Left lung (tissue), 10 donors: ENCODE data around the gene EFHB. TPM values are rescaled to one million over a fixed set of nuclear protein-coding genes. Genes with fewer than 3 reads are reported as not detected.

Experiments used
- ATAC-seq: fragments of 200-7000 bp; cut with Tn5 transposase; one replicate; pipeline ENCODE4 v1.9.1; 2020; ENCODE audit warnings: moderate library complexity
- DNase-seq, 4 donors: peaks; one replicate each; pipeline ENCODE4 v3.0.0-alpha.2; 2013 to 2020
- H3K27ac ChIP-seq, 2 donors: fragments of 200-600 bp; sonication (generic) in 1 of 2; one replicate each; pipeline versions ENCODE4 v1.5.0 to v1.8.0; 2020 to 2021
- H3K27me3 ChIP-seq, 2 donors: fragments of 200-600 bp; sonication (generic) in 1 of 2; one replicate each; pipeline versions ENCODE4 v1.5.0 to v1.8.0; 2020 to 2021
- H3K36me3 ChIP-seq, 2 donors: fragments of 200-600 bp; sonication (generic) in 1 of 2; one replicate each; pipeline versions ENCODE4 v1.5.0 to v1.8.0; 2020 to 2021
- H3K4me1 ChIP-seq, 2 donors: fragments of 200-600 bp; one replicate each; pipeline ENCODE4 v1.8.0; 2021
- H3K4me3 ChIP-seq, 2 donors: fragments of 200-600 bp; sonication (generic) in 1 of 2; one replicate each; pipeline versions ENCODE4 v1.5.0 to v1.8.0; 2020 to 2021; ENCODE audit warnings: mild to moderate bottlenecking in 1 of 2
- H3K9me3 ChIP-seq, 2 donors: fragments of 200-600 bp; sonication (generic) in 1 of 2; one replicate each; pipeline versions ENCODE4 v1.5.0 to v1.8.0; 2020 to 2021
- intact Hi-C, 2 donors: fragments of 100-400 bp; cut with DNase I; formaldehyde crosslinking; loops; one replicate each; pipeline versions ENCODE4 v1.11.2 to v1.14.2; 2022
- polyA plus RNA-seq, 6 donors: library from polyadenylated mRNA; unstranded; fragments of 120-200 nt; gene quantifications; one replicate each; pipeline ENCODE4 v1.2.1, GENCODE V29; 2013; ENCODE audit not compliant: insufficient read length in 6 of 6
- total RNA-seq, 2 donors: library from RNA; stranded (reverse); fragmentation: NEBNext Ultra II Directional; extraction: Animal tissue kit (Norgen Biotek cat#: 25700); gene quantifications; one replicate each; pipeline ENCODE4 v1.2.1, GENCODE V29; 2021
- TF ChIP-seq, protein P1 (sequence below), 2 donors: fragments of 200-600 bp; sonication (generic) in 1 of 2; IDR thresholded peaks; one replicate each; pipeline versions ENCODE4 v1.5.0 to v1.8.0; 2021; ENCODE audit warnings: antibody characterized with exemption in 2 of 2
- donor health status: DM: no; HTN: yes; CAD: no.
- donor health status: DM: no; HTN: no; CAD: no.

The EFHB gene
- total and polyA plus RNA-seq, 8 donors = 0.80 to 6.8 (median 2.8) TPM; not detected in 1

- H3K27me3 ChIP-seq = peaks cover 0 to 7% of the 10 kb centered on the region in 2 donors
- TF ChIP-seq, protein P1, sequence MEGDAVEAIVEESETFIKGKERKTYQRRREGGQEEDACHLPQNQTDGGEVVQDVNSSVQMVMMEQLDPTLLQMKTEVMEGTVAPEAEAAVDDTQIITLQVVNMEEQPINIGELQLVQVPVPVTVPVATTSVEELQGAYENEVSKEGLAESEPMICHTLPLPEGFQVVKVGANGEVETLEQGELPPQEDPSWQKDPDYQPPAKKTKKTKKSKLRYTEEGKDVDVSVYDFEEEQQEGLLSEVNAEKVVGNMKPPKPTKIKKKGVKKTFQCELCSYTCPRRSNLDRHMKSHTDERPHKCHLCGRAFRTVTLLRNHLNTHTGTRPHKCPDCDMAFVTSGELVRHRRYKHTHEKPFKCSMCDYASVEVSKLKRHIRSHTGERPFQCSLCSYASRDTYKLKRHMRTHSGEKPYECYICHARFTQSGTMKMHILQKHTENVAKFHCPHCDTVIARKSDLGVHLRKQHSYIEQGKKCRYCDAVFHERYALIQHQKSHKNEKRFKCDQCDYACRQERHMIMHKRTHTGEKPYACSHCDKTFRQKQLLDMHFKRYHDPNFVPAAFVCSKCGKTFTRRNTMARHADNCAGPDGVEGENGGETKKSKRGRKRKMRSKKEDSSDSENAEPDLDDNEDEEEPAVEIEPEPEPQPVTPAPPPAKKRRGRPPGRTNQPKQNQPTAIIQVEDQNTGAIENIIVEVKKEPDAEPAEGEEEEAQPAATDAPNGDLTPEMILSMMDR (IDR thresholded peaks at IDR 0.05) = no peak
- intact Hi-C loops = no loop called here
- no peak for DNase-seq
- peaks cover 0 to 14% of the 10 kb centered on the region in 2 donors for H3K4me1 ChIP-seq
- no peak for ATAC-seq
- H3K36me3 ChIP-seq = no peaks in the 10 kb centered on the region
- no peak overlapping the region for H3K4me3 ChIP-seq
- H3K9me3 ChIP-seq = no peaks in the 10 kb centered on the region
- H3K27ac ChIP-seq = peak overlapping the region in 1 of 2 donors; percentile 91
These were observed 1.6 kb downstream of the EFHB start for GRCh38 chr3:19932422-19932821.

DNA sequence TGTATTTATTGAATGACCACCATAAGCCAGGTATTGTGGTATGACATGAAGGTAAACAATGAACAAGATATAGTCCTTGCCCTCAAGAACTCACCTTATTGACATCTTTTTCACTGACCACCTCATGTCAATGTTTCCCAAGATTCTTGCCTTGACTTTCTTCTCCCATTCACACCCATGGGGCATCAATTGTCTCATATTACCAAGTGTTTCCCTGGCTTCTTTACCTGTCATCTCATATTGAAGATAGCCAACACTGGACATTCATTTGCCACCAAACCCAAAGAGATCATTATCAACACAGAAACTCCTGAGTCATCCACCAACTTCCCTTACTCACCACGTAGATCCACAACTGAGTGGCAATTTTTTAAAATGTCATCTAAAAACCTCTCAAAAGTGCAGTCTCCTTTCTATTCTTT is 2.2 kb downstream of the EFHB start:
- intact Hi-C loops = no loop called here
- H3K4me1 ChIP-seq = peaks cover 0 to 14% of the 10 kb centered on the region in 2 donors
- no peak for ATAC-seq

DNA sequence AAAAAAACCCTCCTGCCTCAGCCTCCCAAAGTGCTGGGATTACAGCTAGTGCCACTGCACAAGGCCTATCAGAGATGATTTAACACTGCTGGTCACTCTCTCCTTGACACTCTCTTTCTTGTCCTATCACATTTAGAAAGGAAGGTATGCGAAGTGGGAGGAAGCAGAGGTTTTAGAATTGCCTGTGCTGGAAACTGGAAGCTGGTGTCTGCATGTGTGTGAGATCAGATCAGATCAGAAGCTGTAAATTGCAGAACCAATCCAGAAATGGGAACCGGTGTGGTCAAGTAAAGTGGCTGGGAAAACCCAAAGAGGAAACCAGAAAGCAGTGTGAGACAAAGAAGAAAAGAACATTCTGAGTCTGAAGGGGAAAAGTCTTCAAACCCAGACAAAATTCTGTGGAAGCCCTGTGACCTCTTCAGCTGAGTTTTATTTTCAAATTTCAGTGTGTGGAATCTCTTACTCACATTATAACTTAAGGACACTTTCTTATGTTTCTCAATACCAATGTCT is 2.8 kb downstream of the EFHB start:
- TF ChIP-seq, protein P1 (IDR thresholded peaks at IDR 0.05) = no peak
- Histone ChIP-seq H3K27me3 (peaks cover 0 to 7% of the 10 kb centered on the region in 2 donors), H3K27ac (peak overlapping the region in 1 of 2 donors; percentile 91), H3K36me3 (no peaks in the 10 kb centered on the region), H3K4me3 (no peak overlapping the region), H3K4me1 (peaks cover 0 to 14% of the 10 kb centered on the region in 2 donors), H3K9me3 (no peaks in the 10 kb centered on the region)
- DNase-seq (no peak), ATAC-seq (peak; percentile 63)
- intact Hi-C loops = no loop called here

More for the DNA sequence above, 2.2 kb downstream of the EFHB start:
- no peaks in the 10 kb centered on the region for H3K9me3 ChIP-seq
- TF ChIP-seq, protein P1 (IDR thresholded peaks at IDR 0.05) = no peak
- peaks cover 0 to 7% of the 10 kb centered on the region in 2 donors for H3K27me3 ChIP-seq
- no peak for DNase-seq
- no peaks in the 10 kb centered on the region for H3K36me3 ChIP-seq
- no peak overlapping the region for H3K4me3 ChIP-seq
- H3K27ac ChIP-seq = peak overlapping the region in 1 of 2 donors; percentile 91

DNA sequence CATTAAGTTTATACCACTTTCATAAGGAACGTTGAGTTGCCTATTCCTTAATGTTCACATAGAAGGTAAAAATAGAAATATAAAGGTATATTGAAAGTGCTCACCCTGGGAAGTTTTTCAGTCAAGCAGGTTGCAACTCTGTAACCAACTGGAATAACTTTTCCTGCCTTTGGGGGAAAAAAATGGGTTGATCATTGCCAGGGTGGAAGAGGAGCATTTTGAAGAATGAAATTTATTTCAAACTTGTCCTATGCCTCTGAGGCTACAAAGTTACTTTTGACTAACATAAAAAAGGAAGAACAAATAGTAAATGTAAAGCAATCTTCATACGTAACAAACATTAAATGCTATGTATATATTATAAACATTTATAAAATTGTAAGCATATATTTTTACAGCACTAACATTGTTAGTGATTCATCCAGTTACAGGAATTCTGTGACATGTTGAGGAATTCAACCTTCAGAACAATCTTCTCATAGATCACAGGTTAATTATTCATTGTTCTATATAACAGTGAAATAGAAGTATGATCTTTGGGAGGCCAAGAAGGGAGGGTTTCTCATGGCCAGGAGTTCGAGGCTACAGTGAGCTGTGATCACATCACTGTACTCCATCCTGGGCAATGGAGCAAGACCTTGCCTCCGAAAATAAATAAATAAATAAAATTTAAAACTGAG is 13.5 kb downstream of the EFHB start:
- Histone ChIP-seq H3K9me3 (no peaks in the 10 kb centered on the region), H3K4me1 (no peaks in the 10 kb centered on the region), H3K36me3 (no peaks in the 10 kb centered on the region), H3K27me3 (no peaks in the 10 kb centered on the region), H3K27ac (no peak overlapping the region), H3K4me3 (no peak overlapping the region)
- TF ChIP-seq, protein P1 (IDR thresholded peaks at IDR 0.05) = no peak
- ATAC-seq (no peak), DNase-seq (no peak)
- intact Hi-C loops = no loop called here

DNA sequence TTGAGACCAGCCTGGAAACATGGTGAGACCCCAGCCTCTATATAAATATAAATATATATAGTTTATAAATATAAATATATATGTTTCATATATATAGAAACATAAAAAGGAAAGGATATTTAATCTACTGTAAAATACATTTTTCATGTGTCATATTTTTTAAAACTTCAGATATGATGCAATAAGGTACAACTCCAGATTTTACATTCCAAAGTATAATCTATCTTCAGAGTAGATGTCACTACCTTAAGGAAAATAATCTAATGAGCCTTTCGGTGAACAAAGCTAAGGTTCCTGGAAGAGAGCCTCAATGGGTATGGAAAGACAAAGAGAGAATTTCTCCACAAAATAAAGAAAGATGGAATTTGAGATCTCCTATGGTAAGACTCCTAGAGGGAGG is 16.9 kb downstream of the EFHB start:
- Histone ChIP-seq H3K4me1 (no peaks in the 10 kb centered on the region), H3K36me3 (no peaks in the 10 kb centered on the region), H3K4me3 (no peak overlapping the region), H3K9me3 (peaks cover 0 to 14% of the 10 kb centered on the region in 2 donors), H3K27ac (no peak overlapping the region), H3K27me3 (no peaks in the 10 kb centered on the region)
- ATAC-seq (no peak), DNase-seq (no peak)
- intact Hi-C loops = no loop called here
- TF ChIP-seq, protein P1 (IDR thresholded peaks at IDR 0.05) = no peak
